Glutamatergic neuron (in vitro differentiated cells): ENCODE measurements around the gene NSDHL. TPM values are rescaled to one million over a fixed set of nuclear protein-coding genes. Genes with fewer than 3 reads are reported as not detected.
"Not testable (repeated sequence)": the region's sequence is repeated elsewhere in the genome, so short reads cannot be mapped to it uniquely, and the experiment has no call there.

Source experiments
- DNase-seq: peaks from one replicate; pipeline ENCODE4 v3.0.0; 2022
- H3K27ac Mint-ChIP-seq: one replicate; pipeline ENCODE4 v1.8.0; 2020; ENCODE audit warnings: mild to moderate bottlenecking, mixed read lengths, inconsistent platforms; ENCODE audit not compliant: unreplicated experiment
- H3K27me3 Mint-ChIP-seq: one replicate; pipeline ENCODE4 v1.8.0; 2020; ENCODE audit warnings: mild to moderate bottlenecking, moderate library complexity, mixed read lengths, inconsistent platforms; ENCODE audit not compliant: unreplicated experiment
- H3K36me3 Mint-ChIP-seq: one replicate; pipeline ENCODE4 v1.8.0; 2020; ENCODE audit warnings: mild to moderate bottlenecking, mixed read lengths, inconsistent platforms; ENCODE audit not compliant: unreplicated experiment
- H3K4me1 Mint-ChIP-seq: one replicate; pipeline ENCODE4 v1.8.0; 2020; ENCODE audit warnings: mild to moderate bottlenecking, low read depth, mixed read lengths, inconsistent platforms; ENCODE audit not compliant: unreplicated experiment
- H3K4me3 Mint-ChIP-seq: one replicate; pipeline ENCODE4 v1.8.0; 2020; ENCODE audit warnings: mild to moderate bottlenecking, mixed read lengths, inconsistent platforms; ENCODE audit not compliant: unreplicated experiment
- H3K9me3 Mint-ChIP-seq: one replicate; pipeline ENCODE4 v1.8.0; 2020; ENCODE audit warnings: mild to moderate bottlenecking, moderate library complexity, mixed read lengths, inconsistent platforms; ENCODE audit not compliant: unreplicated experiment
- total RNA-seq: library from RNA; stranded (reverse); fragmentation: NEBNext Ultra II Directional; extraction: Animal tissue kit (Norgen Biotek cat#: 25700); gene quantifications from one replicate; pipeline ENCODE4 v1.2.1, GENCODE V29; 2021; ENCODE audit not compliant: unreplicated experiment
- TF ChIP-seq, protein P1 (sequence below): fragments of 200-600 bp; sonication (generic); IDR thresholded peaks from one replicate; pipeline ENCODE4 v1.5.0; 2021; ENCODE audit not compliant: partially characterized antibody, unreplicated experiment

Gene NSDHL
- total RNA-seq, 1 donor from 2014 or later: 36.1 TPM

DNA sequence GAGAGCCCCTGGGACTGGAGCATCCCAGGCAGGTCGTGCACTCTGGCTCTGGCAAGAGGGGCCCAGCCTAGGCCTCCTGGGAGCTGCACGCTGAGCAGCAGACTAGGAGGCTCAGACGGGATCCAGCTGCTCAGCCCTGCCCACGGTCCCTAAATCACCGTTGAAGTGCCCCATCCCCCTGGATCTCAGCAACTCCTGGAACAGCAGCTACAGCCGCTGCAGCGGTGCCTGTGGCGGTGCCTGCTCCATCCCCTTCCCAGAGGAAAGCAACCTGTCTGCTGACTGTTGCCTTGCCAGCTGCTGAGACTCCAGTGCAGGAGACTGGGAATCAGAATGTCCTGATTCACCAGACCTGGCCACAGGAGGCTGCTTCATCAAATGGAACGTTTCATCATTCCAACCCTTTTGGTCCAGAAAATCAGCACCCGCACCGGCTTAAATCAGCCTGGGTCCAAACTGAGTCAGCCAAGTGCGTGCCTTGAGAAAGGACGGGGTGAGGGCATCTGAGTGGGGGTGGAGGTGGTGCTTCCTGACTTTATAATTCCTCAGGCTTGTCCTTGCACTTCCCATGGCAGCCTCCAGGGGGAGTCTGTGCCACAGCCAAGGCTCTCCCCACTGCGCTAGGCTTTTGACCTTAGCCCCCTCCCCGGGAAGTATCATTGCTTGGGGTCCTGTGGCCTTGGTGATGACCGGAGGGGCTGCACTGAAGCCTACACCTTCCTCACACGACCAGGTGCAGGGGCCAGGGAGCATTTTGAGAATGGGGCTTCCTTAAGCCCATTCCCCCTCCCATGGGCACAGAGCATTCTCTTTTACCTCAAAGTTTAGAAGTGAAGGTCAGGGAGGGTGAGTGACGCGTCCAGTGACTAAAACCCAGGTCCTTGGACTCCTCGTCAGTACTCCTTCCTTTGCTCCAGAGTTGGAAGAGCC lies 73.6 kb downstream of the NSDHL start:
- H3K27ac Mint-ChIP-seq: peak overlapping the region; percentile 62
- peaks cover 6% of the 10 kb centered on the region for H3K9me3 Mint-ChIP-seq
- no peaks in the 10 kb centered on the region for H3K36me3 Mint-ChIP-seq

GRCh38 chrX:152905081-152905420 lies 74.2 kb downstream of the NSDHL start:
- TF ChIP-seq, protein P1, sequence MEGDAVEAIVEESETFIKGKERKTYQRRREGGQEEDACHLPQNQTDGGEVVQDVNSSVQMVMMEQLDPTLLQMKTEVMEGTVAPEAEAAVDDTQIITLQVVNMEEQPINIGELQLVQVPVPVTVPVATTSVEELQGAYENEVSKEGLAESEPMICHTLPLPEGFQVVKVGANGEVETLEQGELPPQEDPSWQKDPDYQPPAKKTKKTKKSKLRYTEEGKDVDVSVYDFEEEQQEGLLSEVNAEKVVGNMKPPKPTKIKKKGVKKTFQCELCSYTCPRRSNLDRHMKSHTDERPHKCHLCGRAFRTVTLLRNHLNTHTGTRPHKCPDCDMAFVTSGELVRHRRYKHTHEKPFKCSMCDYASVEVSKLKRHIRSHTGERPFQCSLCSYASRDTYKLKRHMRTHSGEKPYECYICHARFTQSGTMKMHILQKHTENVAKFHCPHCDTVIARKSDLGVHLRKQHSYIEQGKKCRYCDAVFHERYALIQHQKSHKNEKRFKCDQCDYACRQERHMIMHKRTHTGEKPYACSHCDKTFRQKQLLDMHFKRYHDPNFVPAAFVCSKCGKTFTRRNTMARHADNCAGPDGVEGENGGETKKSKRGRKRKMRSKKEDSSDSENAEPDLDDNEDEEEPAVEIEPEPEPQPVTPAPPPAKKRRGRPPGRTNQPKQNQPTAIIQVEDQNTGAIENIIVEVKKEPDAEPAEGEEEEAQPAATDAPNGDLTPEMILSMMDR: no peak
- DNase-seq: peak; percentile 75
- Mint-ChIP-seq H3K27ac (peak overlapping the region; percentile 62), H3K9me3 (peaks cover 6% of the 10 kb centered on the region), H3K27me3 (peaks cover 3% of the 10 kb centered on the region), H3K36me3 (no peaks in the 10 kb centered on the region), H3K4me1 (peaks cover 11% of the 10 kb centered on the region), H3K4me3 (peak overlapping the region; percentile 65)

More for the DNA sequence above, 73.6 kb downstream of the NSDHL start:
- H3K4me1 Mint-ChIP-seq: peaks cover 12% of the 10 kb centered on the region
- TF ChIP-seq, protein P1: peak; percentile 81
- peaks cover 5% of the 10 kb centered on the region for H3K27me3 Mint-ChIP-seq
- H3K4me3 Mint-ChIP-seq: peak overlapping the region; percentile 65
- DNase-seq: peak; percentile 66

GRCh38 chrX:152907084-152907651 lies 76.3 kb downstream of the NSDHL start:
- no peak for DNase-seq
- H3K4me1 Mint-ChIP-seq: peaks cover 7% of the 10 kb centered on the region
- peaks cover 2% of the 10 kb centered on the region for H3K27me3 Mint-ChIP-seq
- H3K27ac Mint-ChIP-seq: no peak overlapping the region
- peaks cover 5% of the 10 kb centered on the region for H3K9me3 Mint-ChIP-seq
- TF ChIP-seq, protein P1: no peak
- H3K4me3 Mint-ChIP-seq: peak overlapping the region; percentile 50
- H3K36me3 Mint-ChIP-seq: no peaks in the 10 kb centered on the region

- H3K27ac Mint-ChIP-seq: no peak overlapping the region
- no peaks in the 10 kb centered on the region for H3K36me3 Mint-ChIP-seq
- no peak overlapping the region for H3K4me3 Mint-ChIP-seq
- H3K4me1 Mint-ChIP-seq: peaks cover 7% of the 10 kb centered on the region
- peaks cover 4% of the 10 kb centered on the region for H3K27me3 Mint-ChIP-seq
- DNase-seq: no peak
- TF ChIP-seq, protein P1: no peak
- H3K9me3 Mint-ChIP-seq: peaks cover 5% of the 10 kb centered on the region
Measured at GRCh38 chrX:152908486-152908885, 77.6 kb downstream of the NSDHL start.

- DNase-seq, H3K36me3 Mint-ChIP-seq, H3K4me3 Mint-ChIP-seq, H3K27ac Mint-ChIP-seq, H3K9me3 Mint-ChIP-seq, H3K27me3 Mint-ChIP-seq: not testable (repeated sequence)
- H3K4me1 Mint-ChIP-seq: peaks cover 11% of the 10 kb centered on the region
Measured at GRCh38 chrX:152910018-152910417, 79.2 kb downstream of the NSDHL start.
